ENCODE measurements around the gene NME3. TPM values are rescaled to one million over a fixed set of nuclear protein-coding genes. Genes with fewer than 3 reads are reported as not detected.
"Not testable (repeated sequence)": the region's sequence is repeated elsewhere in the genome, so short reads cannot be mapped to it uniquely, and the experiment has no call there.

NME3 gene
- polyA plus RNA-seq, 3 donors, result 35.5 to 43.7 (median 43.2) TPM

DNA sequence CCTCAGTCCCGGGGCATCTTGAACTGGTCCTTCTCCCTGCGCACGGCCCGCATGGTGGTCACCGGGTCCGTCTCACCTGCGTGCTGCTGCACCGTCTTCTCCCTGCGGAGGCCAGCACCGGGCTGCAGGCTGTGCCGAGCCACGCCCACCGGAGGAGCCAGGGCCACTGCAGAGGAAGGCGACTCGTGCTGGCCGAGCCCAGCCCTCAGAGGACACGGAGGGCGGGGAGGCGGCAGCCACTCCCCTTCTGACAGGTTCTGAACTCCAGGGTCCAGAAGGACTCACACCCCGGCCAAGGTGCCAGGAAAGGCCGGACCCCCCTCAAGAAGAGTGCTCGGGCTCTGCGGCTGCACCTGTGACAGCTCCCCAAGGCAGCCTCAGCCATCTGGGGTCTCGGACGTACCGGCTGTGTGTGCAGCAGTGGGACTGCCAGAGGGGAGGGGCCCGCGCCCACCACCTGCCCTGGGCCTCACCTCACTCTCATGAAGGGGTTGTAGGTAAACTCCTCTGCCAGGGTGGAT, 38.0 kb upstream of the NME3 start:
- no peak for DNase-seq

DNA sequence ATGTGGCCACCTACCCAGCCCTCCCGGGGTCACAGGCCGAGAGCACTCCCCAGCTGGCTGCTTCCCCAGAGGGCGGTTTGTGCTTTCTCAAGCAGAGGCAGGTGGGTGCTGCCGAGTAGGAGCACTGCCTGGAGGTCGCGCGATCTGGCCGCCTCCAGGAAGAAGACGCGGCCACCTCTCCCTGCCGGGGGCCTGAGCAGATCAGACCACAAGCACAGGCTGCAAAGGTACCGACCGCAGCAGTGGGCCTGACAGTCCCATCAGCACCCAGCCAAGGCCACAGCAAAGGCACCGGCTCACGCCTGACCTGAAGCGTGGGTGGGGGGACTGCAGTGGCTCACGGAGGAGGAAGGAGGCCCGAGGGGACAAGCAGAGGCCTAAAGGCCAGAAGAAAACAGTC, 37.3 kb upstream of the NME3 start:
- DNase-seq, result no peak

DNA sequence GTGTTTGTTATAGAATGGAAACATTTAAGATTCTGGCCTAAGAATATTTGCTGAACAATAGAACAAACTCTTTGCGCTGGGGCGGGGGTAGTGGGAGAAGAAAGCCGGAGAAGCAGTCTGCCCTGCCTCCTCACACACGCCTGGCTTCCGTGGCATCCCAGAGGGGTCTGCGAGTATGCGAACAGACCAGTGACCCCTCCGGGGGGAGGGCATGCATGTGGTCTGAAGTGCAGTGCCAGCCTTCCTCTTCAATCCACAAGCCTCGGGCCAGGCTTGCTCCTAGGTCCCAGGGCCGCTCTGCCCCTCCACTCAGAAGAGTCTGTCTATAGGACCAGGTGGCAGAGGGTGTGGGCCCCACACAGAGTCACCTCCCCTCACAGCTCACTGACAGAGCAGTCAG, 36.3 kb upstream of the NME3 start:
- DNase-seq, result no peak

DNA sequence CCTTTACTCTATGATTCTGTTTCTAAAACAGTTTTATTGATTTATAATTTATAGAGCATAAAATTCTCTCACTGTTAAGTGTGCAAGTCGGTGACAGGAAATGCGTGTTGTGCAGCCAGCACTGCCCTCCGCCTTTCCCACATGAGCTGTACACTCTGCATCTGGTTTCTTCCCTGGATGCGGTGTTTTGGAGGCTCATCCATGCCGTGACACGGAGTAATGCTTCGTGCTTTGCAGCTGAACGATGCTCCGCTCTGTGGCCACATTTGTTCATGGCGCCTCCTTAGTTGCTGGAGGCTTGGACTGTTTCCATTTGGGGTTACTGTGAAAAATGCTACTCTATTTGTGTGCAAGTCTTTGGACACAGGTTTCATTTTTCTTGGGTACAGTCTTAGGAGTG, 29.4 kb upstream of the NME3 start:
- no peak for DNase-seq

DNA sequence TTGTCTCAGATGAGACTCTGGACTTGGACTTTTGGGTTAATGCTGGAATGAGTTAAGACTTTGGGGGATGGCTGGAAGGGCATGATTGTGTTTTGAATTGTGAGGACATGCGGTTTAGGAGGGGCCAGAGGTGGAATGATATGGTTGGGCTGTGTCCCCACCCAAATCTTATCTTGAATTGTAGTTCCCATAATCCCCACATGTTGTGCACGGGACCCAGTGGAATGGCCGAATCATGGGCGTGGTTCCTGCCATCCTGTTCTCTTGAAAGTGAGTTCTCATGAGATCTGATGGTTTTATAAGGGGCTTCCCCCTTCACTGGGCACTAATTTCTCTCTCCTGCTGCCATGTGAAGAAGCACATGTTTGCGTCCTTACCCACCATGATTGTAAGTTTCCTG, 27.9 kb upstream of the NME3 start:
- not testable (repeated sequence) for DNase-seq

DNA sequence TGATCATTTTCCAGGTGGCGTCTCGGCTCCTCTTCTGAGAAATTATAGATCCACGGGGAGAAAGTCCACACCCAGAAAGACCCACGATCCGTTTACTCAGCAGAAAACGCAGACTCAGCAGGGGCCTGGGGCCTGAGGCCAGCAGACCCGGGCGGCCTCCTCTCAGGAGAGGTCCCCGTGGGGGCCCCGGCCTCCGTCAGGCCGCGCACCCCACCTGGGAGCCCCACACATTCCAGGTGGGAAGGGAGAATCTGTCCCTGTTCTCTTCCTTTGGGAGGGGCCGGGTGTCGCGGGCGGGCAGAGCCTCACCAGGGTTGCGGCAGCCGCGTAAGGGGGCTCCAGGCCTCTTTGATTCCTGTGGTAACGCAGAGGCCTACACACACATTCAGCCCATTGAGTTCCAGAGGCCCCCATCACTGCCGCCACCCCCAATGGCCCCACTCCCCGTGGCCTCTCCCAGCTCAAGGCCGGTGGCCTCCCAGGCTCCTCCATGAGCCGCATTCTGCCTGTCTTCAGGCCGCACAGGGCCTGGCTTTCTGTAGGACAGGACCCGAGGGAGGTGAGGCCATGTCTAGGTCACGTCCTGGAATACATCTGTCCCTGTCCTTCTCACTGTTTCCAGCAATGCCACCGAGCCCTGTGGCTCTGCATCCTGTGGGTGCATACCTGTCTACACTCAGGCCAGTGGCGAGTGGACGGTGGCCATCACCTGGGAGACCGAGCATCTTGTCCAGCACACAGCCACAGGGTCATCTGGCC, 23.7 kb upstream of the NME3 start:
- no peak for DNase-seq

DNA sequence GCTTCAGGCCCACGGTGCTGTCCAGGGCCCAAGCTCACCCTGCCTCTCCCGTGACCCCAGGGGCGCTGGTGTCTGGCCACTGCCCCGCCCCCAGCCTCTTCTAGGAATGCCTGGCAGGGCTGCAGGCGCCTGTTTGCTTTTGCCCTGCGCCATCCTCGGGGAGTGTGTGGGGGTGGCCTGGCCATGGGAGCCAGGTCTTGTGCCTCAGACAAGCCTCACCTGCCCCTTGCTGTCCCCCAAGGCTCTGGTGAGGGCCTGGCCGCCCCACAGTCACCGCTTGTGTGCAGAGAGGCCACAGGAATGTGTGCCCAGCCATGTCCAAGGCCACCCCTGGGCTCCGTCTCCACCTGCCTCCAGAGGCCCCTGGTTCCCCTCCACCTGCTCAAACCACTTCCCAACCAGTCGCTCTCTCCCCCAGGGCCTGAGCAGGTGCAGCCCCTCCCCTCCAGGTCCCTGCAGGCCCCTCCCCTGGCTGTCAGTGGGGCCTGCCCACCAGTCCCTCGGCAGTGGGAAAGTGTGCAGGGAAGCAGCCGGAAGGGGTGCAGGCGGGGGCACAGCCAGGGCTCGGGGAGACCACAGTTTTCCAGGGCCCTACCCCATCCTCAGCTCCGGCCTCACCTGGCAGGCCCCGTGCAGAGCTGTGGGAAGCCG, 23.0 kb upstream of the NME3 start:
- DNase-seq, result no peak

DNA sequence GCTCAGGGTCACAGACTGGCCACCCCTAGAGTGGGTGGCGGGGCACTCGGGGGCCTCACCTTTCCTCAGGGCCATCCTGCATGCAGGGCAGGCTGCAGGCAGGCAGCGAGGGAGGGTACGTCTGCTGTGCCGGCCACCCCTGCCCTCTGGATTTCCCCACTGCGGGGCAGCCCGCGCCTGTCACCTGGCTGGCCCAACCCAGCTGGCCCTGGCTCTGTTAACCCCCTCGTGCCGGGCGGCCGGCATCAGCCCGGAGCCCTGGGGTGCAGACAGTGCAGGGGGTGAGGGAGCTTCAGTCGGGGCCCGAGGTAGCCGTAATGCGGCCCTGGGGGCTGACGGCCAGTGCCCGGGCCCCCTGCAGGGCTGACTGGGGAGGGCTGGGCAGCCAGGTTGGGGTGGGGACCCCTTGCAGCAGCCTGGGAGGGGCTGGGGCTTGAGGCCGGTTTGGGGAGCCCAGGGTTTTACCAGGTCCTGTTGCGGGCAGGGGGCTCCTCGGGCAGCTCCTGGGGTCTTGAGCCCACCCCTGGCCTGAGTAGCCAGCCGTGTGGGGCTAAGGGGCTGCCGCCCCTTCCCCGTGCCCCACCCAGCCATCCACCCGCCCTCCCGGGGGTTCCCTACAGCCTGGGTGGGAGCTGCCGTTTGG, 22.4 kb upstream of the NME3 start, which contains the start of gene IGFALS:
Gene IGFALS, minus strand, starts transcription at position 128 of the 643 bp plus-strand sequence. Its CDS starts 53 bp downstream, at position 75.
- no peak for DNase-seq

DNA sequence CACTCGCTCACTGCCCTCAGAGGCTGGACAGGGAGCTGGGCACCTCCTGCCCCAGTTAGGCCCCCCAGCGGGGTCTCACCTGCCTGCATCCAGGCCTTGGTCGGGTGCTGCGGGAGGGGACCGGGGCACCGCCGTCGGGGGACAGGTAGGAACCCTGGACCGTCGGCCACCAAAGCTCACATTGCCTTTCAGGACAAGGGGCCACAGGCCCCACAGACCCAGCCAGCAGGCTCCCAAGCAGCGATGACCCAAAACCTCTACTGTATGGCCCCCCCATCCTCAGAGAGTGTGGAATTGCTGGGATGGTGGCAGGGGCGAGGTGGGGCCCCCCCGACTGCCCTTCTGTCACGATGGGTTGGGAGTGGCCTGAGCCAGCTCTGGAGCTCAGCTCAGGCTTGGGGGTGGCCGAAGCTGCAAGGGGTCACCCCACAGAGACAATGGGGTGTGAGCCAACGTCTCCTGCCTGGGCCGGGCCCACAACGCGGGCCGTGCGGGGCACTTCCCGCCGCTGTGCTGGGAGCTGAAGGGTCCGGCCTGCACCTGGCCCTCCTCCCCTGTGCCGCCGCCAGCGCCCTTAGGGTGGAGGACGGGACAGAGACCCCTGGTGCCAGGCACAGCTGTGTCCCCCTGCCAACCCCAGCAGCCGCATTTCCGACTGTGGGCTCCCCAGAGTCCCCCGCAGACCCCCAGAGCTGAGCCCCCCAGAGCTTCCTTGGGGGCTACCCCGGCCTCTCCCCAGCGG, 21.7 kb upstream of the NME3 start:
- DNase-seq, result no peak

DNA sequence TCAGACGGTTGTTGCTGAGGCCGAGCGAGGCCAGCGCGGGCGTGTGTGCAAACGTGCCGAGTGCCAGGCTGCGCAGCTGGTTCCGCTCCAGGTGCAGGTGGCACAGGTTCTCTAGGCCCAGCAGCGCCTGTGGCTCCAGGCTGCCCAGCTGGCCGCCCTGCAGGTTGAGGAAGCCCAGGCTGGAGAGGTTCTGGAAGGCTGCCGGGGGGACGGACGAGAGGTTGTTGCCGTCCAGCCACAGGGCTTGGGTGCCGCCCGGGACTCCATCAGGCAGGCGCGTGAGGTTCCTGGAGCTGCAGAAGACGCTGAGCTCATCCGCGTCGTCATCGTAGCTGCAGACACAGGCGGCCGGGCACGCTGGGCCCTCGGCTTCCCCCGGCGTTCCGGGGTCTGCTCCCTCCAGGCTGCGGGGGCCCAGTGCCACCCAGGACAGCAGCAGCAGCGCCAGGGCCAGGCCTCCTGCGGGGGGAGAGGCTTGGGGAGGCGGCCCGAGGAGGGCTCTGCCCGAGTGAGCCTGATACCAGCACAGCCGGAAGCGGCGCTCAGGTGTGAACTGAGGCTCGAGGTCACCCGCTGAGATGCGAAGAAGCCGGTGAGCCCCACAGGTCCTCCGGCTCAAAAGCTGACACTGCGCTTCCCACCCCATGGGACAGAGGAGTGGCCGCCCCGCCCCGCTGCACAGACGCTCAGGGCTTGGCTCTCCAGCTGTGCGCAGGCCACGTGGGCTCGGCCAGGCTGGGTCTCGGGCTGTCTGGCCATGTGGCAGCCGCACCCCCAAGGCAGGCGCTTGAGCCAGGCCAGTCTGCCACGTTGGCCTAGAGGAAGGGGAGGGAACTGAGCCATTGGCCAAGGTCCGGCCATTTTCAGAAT, 20.8 kb upstream of the NME3 start:
- no peak for DNase-seq

DNA sequence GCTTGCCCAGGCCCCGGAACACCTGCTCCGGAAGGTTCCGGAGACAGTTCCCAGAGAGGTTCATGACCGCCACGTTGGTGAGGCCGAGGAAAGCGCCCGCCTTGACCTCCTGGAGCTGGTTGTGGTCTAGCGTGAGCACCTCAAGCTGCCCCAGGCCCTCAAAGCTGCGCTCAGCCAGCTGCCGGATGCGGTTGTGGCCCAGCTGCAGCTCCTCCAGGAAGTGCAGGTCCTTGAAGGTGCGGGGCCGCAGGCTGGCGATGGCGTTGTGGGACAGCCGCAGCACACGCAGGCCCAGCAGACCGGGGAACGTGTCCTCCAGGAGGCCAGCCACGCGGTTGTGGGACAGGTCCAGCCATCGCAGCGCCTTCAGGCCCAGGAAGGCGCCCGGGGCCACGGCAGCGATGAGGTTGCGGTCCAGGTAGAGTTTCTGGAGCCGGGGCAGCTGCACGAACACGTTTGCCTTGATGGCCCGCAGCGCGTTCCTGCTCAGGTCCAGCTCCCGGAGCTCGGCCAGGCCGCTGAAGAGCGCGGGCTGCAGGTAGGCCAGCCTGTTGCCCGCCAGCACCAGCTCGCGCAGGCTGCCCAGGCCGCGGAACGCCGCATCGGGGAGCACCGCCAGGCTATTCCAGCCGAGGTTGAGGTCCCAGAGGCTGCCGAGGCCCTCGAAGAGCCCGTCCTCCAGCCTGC, 20.1 kb upstream of the NME3 start:
- DNase-seq, result no peak

DNA sequence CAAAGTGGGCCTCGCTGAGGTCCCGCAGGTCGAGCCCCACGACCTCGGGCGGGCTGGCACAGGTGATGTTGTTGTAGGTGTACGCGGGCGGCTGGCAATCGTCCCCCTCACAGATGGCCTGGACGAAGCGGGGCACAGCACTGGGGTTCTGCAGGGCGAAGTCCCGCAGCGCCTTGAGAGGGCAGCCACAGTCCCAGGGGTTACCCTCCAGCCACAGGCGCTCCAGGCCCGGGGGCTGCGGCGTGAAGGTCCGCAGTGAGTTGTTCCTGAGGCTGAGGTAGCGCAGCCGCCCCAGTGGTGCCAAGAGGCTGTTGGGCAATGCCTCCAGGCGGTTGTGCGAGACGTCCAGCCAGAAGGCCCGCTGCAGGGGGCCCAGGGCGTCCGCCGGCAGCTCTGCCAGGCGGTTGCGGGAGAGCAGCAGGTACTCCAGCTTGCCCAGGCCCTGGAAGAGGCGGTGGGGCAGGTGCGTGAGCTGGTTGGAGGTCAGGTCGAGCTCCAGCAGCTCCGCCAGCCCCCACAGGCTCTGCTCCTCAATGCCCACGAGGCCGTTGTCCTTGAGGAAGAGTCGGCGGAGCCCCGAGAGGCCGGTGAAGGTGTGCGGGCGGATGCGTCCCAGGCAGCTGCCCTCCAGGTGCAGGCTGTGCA, 19.4 kb upstream of the NME3 start:
- no peak for DNase-seq

DNA sequence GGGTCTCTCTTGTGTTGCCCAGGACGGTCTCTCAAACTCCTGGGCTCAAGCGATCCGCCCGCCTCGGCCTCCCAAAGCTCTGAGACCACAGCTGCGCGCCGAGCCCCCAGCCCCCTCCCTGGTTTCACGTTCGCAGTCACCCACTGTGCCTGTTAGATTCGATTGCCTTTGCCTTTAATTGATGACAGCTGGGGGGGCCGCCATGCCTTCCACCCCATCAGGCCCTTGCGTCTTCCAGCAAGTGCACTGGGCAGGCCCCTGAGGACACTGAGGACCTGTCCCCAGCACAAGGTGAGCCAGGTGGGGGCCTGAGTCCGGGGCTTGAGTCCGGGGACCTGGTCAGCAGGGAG, 18.9 kb upstream of the NME3 start:
- no peak for DNase-seq

DNA sequence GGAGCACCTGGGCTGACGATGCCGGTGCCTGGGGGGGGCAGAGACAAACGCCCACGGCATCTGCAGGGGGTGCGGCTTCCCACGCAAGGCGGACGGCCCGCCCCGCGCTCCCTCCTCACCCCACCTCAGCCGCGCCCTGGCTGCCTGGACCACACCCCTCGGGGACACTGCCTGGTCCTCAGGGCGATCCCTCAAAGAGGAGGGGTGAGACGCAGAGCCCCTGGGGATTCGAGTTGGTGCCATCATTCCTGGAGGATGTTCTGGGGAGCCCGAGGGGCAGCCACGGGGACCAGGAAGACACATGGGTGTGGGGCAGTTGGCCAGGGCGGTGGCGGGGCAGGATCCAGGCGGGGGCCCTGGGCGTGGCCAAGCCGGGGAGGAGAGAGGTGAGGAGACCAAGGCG, 18.3 kb upstream of the NME3 start:
- DNase-seq, result no peak

DNA sequence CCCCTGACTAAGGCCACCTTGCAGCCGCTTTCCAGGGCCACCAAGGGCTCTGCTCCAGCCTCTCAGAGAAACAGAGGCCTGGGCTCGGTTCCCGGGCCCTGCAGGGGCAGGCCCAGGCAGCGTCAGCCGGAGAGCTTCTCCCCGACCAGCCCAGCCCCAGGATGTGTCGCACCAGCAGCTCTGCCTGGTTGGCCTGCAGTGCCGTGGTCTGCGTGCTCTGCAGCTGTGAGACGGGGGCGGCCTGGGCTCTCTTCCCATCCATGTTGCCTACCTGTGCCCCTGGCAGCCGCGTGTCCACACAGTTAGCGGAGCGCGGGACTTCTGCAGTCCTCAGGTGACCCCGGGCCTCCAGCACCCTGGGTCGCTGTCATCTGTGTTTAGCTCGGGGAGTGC, 17.4 kb upstream of the NME3 start:
- DNase-seq, result no peak

DNA sequence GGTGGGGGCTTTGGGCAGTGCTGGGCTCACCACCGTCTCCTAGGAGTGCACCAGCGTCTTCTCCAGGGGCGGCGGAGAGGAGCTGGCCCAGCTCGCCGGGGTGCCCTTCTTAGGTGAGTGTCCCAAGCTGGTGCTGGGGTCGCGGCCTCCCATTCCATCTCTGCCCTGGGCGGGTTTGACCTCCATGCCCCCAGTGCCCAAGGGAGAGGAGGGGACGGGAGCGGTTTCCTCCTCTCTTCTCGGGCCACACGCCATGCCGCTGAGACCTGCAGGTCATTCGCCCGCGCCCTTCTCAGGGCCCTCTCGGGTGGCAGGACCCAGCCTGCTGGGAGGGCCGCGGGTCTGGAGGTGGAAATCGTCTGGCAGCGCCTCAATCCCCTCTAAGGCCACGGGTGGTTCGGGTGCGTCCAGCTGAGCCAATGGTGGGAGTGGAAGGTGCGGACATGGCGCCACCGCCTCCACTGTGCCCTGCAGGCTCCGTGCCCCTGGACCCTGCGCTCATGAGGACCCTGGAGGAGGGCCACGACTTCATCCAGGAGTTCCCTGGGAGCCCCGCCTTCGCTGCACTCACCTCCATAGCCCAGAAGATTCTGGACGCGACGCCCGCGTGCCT, 16.9 kb upstream of the NME3 start:
- DNase-seq, result no peak

DNA sequence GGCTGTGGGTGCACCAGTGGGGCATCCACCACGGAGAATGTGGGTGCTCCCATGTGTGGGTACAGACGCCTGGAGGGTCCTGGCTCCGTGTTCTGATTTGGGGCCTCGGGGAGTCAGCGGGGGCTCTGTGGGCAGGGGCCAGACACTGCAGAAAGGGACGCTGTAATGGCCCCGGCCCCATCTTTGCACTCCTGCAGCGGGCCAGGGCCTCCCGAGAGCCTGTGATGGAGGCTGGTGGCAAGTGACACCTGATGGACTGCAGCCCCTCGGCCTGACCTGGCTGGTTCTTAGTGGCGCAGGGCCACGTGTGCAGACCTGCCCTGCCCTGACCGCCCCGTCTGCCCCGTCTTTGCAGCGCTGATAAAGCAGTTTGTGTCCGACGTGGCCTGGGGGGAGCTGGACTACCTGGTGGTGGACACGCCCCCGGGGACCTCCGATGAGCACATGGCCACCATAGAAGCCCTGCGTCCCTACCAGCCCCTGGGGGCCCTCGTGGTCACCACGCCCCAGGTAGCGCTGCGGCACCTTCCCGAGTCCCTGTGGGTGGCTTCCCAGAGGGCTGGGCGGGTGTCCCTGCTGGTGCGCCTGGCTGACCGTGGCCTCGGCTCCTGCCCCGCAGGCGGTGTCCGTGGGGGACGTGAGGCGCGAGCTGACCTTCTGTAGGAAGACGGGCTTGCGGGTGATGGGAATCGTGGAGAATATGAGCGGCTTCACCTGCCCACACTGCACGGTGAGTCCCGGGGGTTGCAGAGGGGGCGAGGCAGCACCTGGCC, 16.2 kb upstream of the NME3 start:
- no peak for DNase-seq

DNA sequence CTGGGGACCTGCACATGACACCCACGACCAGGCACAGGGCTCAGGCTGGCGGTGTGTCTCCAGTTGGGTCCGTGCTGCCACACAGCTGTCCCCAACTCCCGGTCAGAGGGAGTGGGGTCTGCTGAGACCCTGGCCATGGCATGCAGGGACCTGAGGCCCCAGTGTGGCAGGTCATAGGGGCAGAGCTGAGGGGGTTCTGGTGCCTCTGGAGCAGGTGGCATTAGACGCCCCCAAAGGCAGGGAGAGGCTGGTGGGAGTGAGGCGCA, 15.6 kb upstream of the NME3 start:
- DNase-seq, result no peak
